Lung (tissue), 12 donors: ENCODE results near the gene NOD1. TPM values are rescaled to one million over a fixed set of nuclear protein-coding genes. Genes with fewer than 3 reads are reported as not detected.

Experiments used
- ATAC-seq: fragments of 200-7000 bp; cut with Tn5 transposase; one replicate; pipeline ENCODE4 v1.9.1; 2020; ENCODE audit warnings: moderate number of reproducible peaks; ENCODE audit not compliant: insufficient read depth, low FRiP score
- DNase-seq, 3 donors: peaks; one replicate each; pipeline ENCODE4 v3.0.0-alpha.2; 2013 to 2017
- H3K27ac ChIP-seq, 2 donors: one replicate each; pipeline ENCODE4 v1.5.1; 2013; ENCODE audit warnings: mild to moderate bottlenecking in 2 of 2, moderate library complexity in 2 of 2, control low read depth in 1 of 2, inconsistent platforms in 1 of 2, low read depth in 1 of 2, low read length in 1 of 2
- H3K27me3 ChIP-seq, 3 donors: one replicate each; pipeline ENCODE4 v1.5.1; 2013; ENCODE audit warnings: low read length in 2 of 3; ENCODE audit not compliant: control insufficient read depth in 3 of 3, insufficient read depth in 3 of 3
- H3K36me3 ChIP-seq, 4 donors: one replicate each; pipeline ENCODE4 v1.5.1; 2013; ENCODE audit warnings: low read length in 4 of 4, mild to moderate bottlenecking in 1 of 4, moderate library complexity in 1 of 4; ENCODE audit not compliant: control insufficient read depth in 4 of 4, insufficient read depth in 4 of 4
- H3K4me1 ChIP-seq, 5 donors: one replicate each; pipeline ENCODE4 v1.5.1; 2013; ENCODE audit warnings: low read length in 5 of 5, mild to moderate bottlenecking in 2 of 5, moderate library complexity in 1 of 5; ENCODE audit not compliant: control insufficient read depth in 5 of 5, insufficient read depth in 5 of 5
- H3K4me3 ChIP-seq: one replicate; pipeline ENCODE4 v1.5.1; 2013; ENCODE audit warnings: mild to moderate bottlenecking, control low read depth, moderate library complexity
- H3K9ac ChIP-seq, 2 donors: one replicate each; pipeline ENCODE4 v1.5.1; 2013; ENCODE audit warnings: low read length in 2 of 2, control low read depth in 1 of 2; ENCODE audit not compliant: insufficient read depth in 1 of 2
- H3K9me3 ChIP-seq, 4 donors: one replicate each; pipeline ENCODE4 v1.5.1; 2013; ENCODE audit warnings: low read length in 3 of 4, mild to moderate bottlenecking in 1 of 4, moderate library complexity in 1 of 4; ENCODE audit not compliant: control insufficient read depth in 4 of 4, insufficient read depth in 3 of 4
- WGBS, 2 donors: extraction: QIAGEN DNeasy Blood & Tissue Kit; methylation state at CpG; one replicate each; pipeline ENCODE4 v1.1.7; 2013; 5-methylcytosine and 5-hydroxymethylcytosine counted together
- polyA plus RNA-seq, 2 donors: library from polyadenylated mRNA; stranded (reverse); fragments of 200-250 nt; gene quantifications; one replicate each; pipeline ENCODE4 v1.2.1, GENCODE V29; 2013
- total RNA-seq, 2 donors: library from RNA; depleted of rRNA in 1 of 2; stranded (reverse); fragments of >200 nt in 1 of 2; gene quantifications; one replicate each; pipeline ENCODE4 v1.2.1, GENCODE V29; 2014 to 2021
- TF ChIP-seq, protein P1 (sequence below): IDR thresholded peaks from 2 replicates; pipeline ENCODE4 v1.5.1; 2012; ENCODE audit warnings: mild to moderate bottlenecking; ENCODE audit errors: control extremely low read depth, extremely low read depth
- donor health status: control.
- donor health status: control.
- donor health status: Bipolar disorder and iron deficiency.
- donor health status: healthy.
- donor health status: DM: yes; HTN: yes; CAD: no.

NOD1 gene
- total and polyA plus RNA-seq, 4 donors: 11.5 to 46.1 (median 21.5) TPM

DNA sequence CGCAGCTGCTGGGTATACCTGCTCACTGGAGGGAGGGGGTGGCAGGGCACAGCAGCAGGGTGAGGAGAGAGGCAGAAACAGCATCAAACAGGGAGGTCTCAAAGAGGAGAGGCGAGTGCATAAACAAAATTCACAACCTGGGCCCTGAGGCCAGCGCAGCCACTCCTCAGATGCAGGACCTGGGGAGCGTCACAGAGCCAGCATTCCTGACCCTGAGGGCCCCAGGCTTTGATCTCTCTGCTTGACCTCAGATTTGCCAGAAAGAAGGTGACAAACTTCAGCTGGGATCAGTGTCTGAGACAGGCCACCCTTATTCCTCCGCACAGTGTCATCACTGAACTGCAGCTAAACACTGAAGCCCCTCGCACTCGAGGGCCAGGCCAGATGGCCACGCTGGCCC, 25.6 kb downstream of the NOD1 start:
- H3K36me3 ChIP-seq: peaks cover 17 to 57% (median 26%) of the 10 kb centered on the region in 4 donors
- no peak for ATAC-seq
- WGBS, 2 donors: 97 to 99% methylated on average over 8 of the region's 8 CpGs
- DNase-seq: no peak
- no peak overlapping the region for H3K27ac ChIP-seq
- peaks cover 0 to 32% (median 5%) of the 10 kb centered on the region in 5 donors for H3K4me1 ChIP-seq
- no peak overlapping the region for H3K9ac ChIP-seq
- H3K4me3 ChIP-seq: no peak overlapping the region
- no peaks in the 10 kb centered on the region for H3K9me3 ChIP-seq
- TF ChIP-seq, protein P1, sequence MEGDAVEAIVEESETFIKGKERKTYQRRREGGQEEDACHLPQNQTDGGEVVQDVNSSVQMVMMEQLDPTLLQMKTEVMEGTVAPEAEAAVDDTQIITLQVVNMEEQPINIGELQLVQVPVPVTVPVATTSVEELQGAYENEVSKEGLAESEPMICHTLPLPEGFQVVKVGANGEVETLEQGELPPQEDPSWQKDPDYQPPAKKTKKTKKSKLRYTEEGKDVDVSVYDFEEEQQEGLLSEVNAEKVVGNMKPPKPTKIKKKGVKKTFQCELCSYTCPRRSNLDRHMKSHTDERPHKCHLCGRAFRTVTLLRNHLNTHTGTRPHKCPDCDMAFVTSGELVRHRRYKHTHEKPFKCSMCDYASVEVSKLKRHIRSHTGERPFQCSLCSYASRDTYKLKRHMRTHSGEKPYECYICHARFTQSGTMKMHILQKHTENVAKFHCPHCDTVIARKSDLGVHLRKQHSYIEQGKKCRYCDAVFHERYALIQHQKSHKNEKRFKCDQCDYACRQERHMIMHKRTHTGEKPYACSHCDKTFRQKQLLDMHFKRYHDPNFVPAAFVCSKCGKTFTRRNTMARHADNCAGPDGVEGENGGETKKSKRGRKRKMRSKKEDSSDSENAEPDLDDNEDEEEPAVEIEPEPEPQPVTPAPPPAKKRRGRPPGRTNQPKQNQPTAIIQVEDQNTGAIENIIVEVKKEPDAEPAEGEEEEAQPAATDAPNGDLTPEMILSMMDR: no peak
- no peaks in the 10 kb centered on the region for H3K27me3 ChIP-seq

DNA sequence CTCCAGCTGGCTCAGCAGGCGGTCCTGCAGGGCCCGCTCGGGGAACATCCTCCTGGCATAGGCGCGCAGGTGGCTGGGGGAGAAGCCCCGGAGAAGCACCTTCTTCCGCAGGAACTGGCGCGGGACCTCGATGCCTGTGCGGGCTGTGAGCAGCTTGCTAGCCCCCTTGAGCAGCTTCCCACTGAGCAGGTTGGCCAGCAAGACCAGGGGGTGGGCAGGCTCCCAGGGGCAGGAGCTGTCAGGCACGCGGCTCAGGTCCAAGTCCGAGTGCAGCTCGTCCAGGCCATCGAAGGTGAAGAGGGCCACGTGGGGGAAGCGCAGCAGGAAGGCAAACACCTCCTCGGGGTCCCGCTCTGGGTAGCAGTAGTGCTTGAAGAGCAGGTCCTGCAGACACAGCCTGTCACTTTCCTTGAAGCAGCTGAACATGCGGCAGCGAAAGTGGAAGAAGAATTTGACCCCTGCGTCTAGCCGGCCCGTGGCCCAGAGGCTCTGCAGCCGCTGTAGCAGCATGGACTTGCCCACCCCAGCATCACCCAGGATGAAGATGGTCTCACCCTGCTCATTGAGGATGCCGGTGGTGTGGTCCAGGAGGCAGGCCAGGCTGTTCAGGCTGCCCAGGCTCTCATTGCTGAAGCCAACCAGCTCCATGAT, 26.2 kb downstream of the NOD1 start:
- WGBS, 2 donors: 79 to 93% methylated on average over 27 of the region's 27 CpGs
- TF ChIP-seq, protein P1: no peak
- no peaks in the 10 kb centered on the region for H3K27me3 ChIP-seq

DNA sequence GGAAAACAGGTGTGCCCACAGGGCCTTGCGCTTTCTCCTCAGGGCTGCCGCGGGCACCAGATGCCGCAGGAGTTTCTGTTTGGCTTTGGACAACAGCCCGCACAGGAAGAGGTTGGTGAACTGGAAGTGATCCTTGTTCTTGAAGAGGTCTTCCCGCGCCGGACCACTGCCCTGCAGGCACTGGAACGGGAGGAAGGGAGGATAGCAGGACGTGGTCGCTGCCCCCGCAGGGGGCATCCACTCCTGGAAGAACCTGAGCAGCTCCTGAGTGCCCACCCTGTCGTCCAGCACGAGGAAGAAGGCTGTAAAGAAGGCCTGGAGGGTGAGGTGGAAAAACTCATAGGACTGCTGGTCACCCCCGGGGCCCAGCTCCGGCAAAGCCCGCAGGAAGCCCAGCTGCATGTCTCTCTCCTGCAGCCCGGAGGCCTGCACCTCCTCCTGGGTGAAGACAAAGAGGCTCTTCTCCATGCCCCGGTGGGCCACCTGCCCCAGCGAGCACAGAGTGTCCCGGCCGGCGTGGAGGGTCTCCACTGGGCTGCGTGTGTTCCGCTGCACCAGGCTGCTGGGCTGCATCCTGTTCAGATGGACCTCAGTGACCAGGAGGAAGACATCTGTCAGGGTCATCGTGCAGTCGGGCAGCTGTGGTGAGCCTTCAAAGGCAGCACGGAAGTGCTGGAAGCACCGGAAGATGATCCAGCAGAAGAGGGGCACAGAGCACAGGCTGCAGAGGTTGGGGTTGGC, 26.9 kb downstream of the NOD1 start:
- Histone ChIP-seq H3K4me1 (peaks cover 0 to 38% (median 5%) of the 10 kb centered on the region in 5 donors), H3K9me3 (no peaks in the 10 kb centered on the region), H3K27me3 (no peaks in the 10 kb centered on the region), H3K36me3 (peaks cover 25 to 63% (median 34%) of the 10 kb centered on the region in 4 donors), H3K4me3 (no peak overlapping the region), H3K9ac (no peak overlapping the region), H3K27ac (no peak overlapping the region)
- TF ChIP-seq, protein P1: no peak
- WGBS, 2 donors: 88% methylated on average over 29 of the region's 29 CpGs
- no peak for DNase-seq
- ATAC-seq: no peak

More for the DNA sequence above, 26.2 kb downstream of the NOD1 start:
- Histone ChIP-seq H3K4me3 (no peak overlapping the region), H3K4me1 (peaks cover 0 to 38% (median 5%) of the 10 kb centered on the region in 5 donors), H3K36me3 (peaks cover 21 to 59% (median 31%) of the 10 kb centered on the region in 4 donors), H3K9me3 (no peaks in the 10 kb centered on the region), H3K27ac (no peak overlapping the region), H3K9ac (no peak overlapping the region)
- DNase-seq: no peak
- ATAC-seq: no peak
